A549 (cell line): ENCODE data around the gene PILRB. TPM values are rescaled to one million over a fixed set of nuclear protein-coding genes. Genes with fewer than 3 reads are reported as not detected.

Source experiments
- ATAC-seq, 2 experiments: fragments of 200-7000 bp in 1 of 2; fragments of >200 bp in 1 of 2; cut with Nextera tagmentation in 1 of 2; cut with Tn5 transposase in 1 of 2; 3 replicates each; pipeline versions ENCODE4 v1.8.0 to v1.9.1; 2018 to 2020; ENCODE audit warnings: mild to moderate bottlenecking in 1 of 2, moderate library complexity in 1 of 2
- CTCF ChIA-PET: fragments of 300-600 bp; sonication (Branson Sonifier 250); formaldehyde crosslinking; extraction: SDS; loops from one replicate; lab custom pipeline; 2021; ENCODE audit warnings: antibody characterized with exemption, inconsistent platforms; lab: Yijun Ruan, JAX
- POLR2A ChIA-PET: fragments of 350-600 bp; formaldehyde crosslinking; extraction: SDS; loops from one replicate; lab custom pipeline; 2021; ENCODE audit warnings: antibody characterized with exemption, inconsistent platforms; lab: Yijun Ruan, JAX
- DNase-seq, 2 experiments: peaks; one replicate each; pipeline versions ENCODE4 v3.0.0 to v3.0.0-alpha.2; 2011 to 2016; ENCODE audit warnings: low read depth in 1 of 2, low spot score in 1 of 2
- FAIRE-seq: peaks from 2 replicates; lab custom pipeline; 2011; peaks lifted over from hg19 to GRCh38; lab: Jason Lieb, UNC
- H3K27ac ChIP-seq, 2 experiments: fragments of >200 bp; sonication (Bioruptor Twin); formaldehyde crosslinking; 3 replicates each; pipeline ENCODE4 v1.5.1; 2016 to 2017
- H3K4me1 ChIP-seq: fragments of >200 bp; sonication (Bioruptor Twin); formaldehyde crosslinking; 3 replicates; pipeline ENCODE4 v1.6.1; 2016
- H3K4me2 ChIP-seq: fragments of >200 bp; sonication (Bioruptor Twin); formaldehyde crosslinking; 3 replicates; pipeline ENCODE4 v1.6.1; 2016
- H3K4me3 ChIP-seq: fragments of >200 bp; sonication (Bioruptor Twin); formaldehyde crosslinking; 3 replicates; pipeline ENCODE4 v1.5.1; 2016
- H3K9me3 ChIP-seq: fragments of >200 bp; sonication (Bioruptor Twin); formaldehyde crosslinking; 3 replicates; pipeline ENCODE4 v1.6.1; 2016
- CBX2 ChIP-seq: fragments of 200-600 bp; sonication (generic); IDR thresholded peaks from 2 replicates; pipeline ENCODE4 v1.6.1; 2016; ENCODE audit warnings: low read depth, mild to moderate bottlenecking, borderline replicate concordance
- CEBPB ChIP-seq, 2 experiments: fragments of >200 bp in 1 of 2; sonication (Bioruptor Twin) in 1 of 2; formaldehyde crosslinking in 1 of 2; IDR thresholded peaks; 2 replicates each; pipeline ENCODE4 v1.6.1; 2012 to 2016
- CHD4 ChIP-seq: fragments of 200-600 bp; sonication (generic); IDR thresholded peaks from 2 replicates; pipeline ENCODE4 v1.6.1; 2016; ENCODE audit warnings: antibody characterized with exemption, mild to moderate bottlenecking, borderline replicate concordance
- EHF ChIP-seq: fragments of 250-450 bp; sonication (Bioruptor Pico); IDR thresholded peaks from 2 replicates; pipeline ENCODE4 v1.5.0; 2020; ENCODE audit warnings: mild to moderate bottlenecking
- EP300 ChIP-seq, 2 experiments: fragments of >200 bp; sonication (Bioruptor Twin); formaldehyde crosslinking; IDR thresholded peaks; 2 replicates in 1 of 2; 3 replicates in 1 of 2; pipeline ENCODE4 v1.6.1; 2016 to 2017
- FOSB ChIP-seq: fragments of 250-450 bp; sonication (Bioruptor Pico); IDR thresholded peaks from 2 replicates; pipeline ENCODE4 v1.5.0; 2020; ENCODE audit warnings: mild to moderate bottlenecking, moderate library complexity
- FOSL2 ChIP-seq, 2 experiments: fragments of 450-650 bp in 1 of 2; fragments of >200 bp in 1 of 2; sonication (Bioruptor Twin) in 1 of 2; formaldehyde crosslinking; IDR thresholded peaks; 2 replicates each; pipeline versions ENCODE4 v1.5.0 to v1.6.1; 2016 to 2020; ENCODE audit warnings: mild to moderate bottlenecking in 1 of 2, moderate library complexity in 1 of 2
- FOXS1 ChIP-seq: fragments of 250-450 bp; sonication (Bioruptor Pico); IDR thresholded peaks from 2 replicates; pipeline ENCODE4 v1.5.0; 2020; ENCODE audit warnings: mild to moderate bottlenecking, moderate library complexity
- HOXA7 ChIP-seq: fragments of 250-450 bp; sonication (Bioruptor Pico); IDR thresholded peaks from 2 replicates; pipeline ENCODE4 v1.5.0; 2020; ENCODE audit warnings: mild to moderate bottlenecking, moderate library complexity
- JUNB ChIP-seq: fragments of >200 bp; sonication (Bioruptor Twin); formaldehyde crosslinking; IDR thresholded peaks from 2 replicates; pipeline ENCODE4 v1.6.1; 2016
- KDM5A ChIP-seq: fragments of 200-600 bp; sonication (generic); IDR thresholded peaks from 2 replicates; pipeline ENCODE4 v1.6.1; 2016; ENCODE audit warnings: antibody characterized with exemption, mild to moderate bottlenecking
- MYC ChIP-seq: IDR thresholded peaks from 2 replicates; pipeline ENCODE4 v1.6.1; 2012; ENCODE audit warnings: mild to moderate bottlenecking, inconsistent platforms, low read length, improper control_type of control experiment, borderline replicate concordance
- NFE2L2 ChIP-seq: fragments of 150-350 bp; conservative IDR thresholded peaks from 2 replicates; pipeline ENCODE4 v1.6.1; 2014; ENCODE audit warnings: low read length
- NPAS2 ChIP-seq: fragments of 250-450 bp; sonication (Bioruptor Pico); IDR thresholded peaks from 2 replicates; pipeline ENCODE4 v1.8.0; 2022; ENCODE audit warnings: mild to moderate bottlenecking, moderate library complexity, borderline replicate concordance
- NR3C1 ChIP-seq: fragments of >200 bp; sonication (Bioruptor Twin); formaldehyde crosslinking; IDR thresholded peaks from 3 replicates; pipeline ENCODE4 v1.6.1; 2017
- PHF8 ChIP-seq: fragments of 200-600 bp; sonication (generic); IDR thresholded peaks from 2 replicates; pipeline ENCODE4 v1.6.1; 2016; ENCODE audit warnings: low read depth, mild to moderate bottlenecking, antibody characterized with exemption, moderate library complexity, borderline replicate concordance
- RFX5 ChIP-seq: fragments of 450-650 bp; IDR thresholded peaks from 2 replicates; pipeline ENCODE4 v1.7.1; 2014; ENCODE audit warnings: antibody characterized with exemption, mild to moderate bottlenecking, moderate library complexity
- RNF2 ChIP-seq: fragments of 200-600 bp; sonication (generic); IDR thresholded peaks from 2 replicates; pipeline ENCODE4 v1.6.1; 2016; ENCODE audit warnings: low read depth, mild to moderate bottlenecking, antibody characterized with exemption, moderate library complexity, borderline replicate concordance
- TP53 ChIP-seq: fragments of 250-450 bp; sonication (Bioruptor Pico); IDR thresholded peaks from 2 replicates; pipeline ENCODE4 v1.5.0; 2021; ENCODE audit warnings: mild to moderate bottlenecking, moderate library complexity
- ZC3H11A ChIP-seq: fragments of 450-650 bp; IDR thresholded peaks from 2 replicates; pipeline ENCODE4 v1.6.1; 2014; ENCODE audit warnings: antibody characterized with exemption, mild to moderate bottlenecking
- ZFP36 ChIP-seq: fragments of 450-650 bp; IDR thresholded peaks from 2 replicates; pipeline ENCODE4 v1.6.1; 2014; ENCODE audit warnings: borderline replicate concordance; ENCODE audit not compliant: partially characterized antibody
- WGBS: methylation state at CpG from one replicate; pipeline ENCODE4 v1.1.6; 2017; ENCODE audit errors: missing lambda C conversion rate; 5-methylcytosine and 5-hydroxymethylcytosine counted together
- polyA plus RNA-seq, 4 experiments: library from polyadenylated mRNA; depleted of rRNA in 3 of 4; stranded (reverse); fragments of >200 nt; fragmentation: RNase III in 1 of 4; extraction: RNeasy Plus Mini Kit Qiagen cat#74134 plus additional on column Dnase treatment in 1 of 4; gene quantifications; 2 replicates in 3 of 4; 3 replicates in 1 of 4; pipeline ENCODE4 v1.2.3, GENCODE V29; 2011 to 2017
- TF ChIP-seq, protein P1 (sequence below): IDR thresholded peaks from 2 replicates; pipeline ENCODE4 v1.6.1; 2012
- TF ChIP-seq, protein P2 (sequence below): IDR thresholded peaks from 2 replicates; pipeline ENCODE4 v1.6.1; 2012; ENCODE audit warnings: low read depth, borderline replicate concordance
- TF ChIP-seq, protein P3 (sequence below): fragments of >200 bp; sonication (Bioruptor Twin); formaldehyde crosslinking; IDR thresholded peaks from 3 replicates; pipeline ENCODE4 v1.5.1; 2016
- TF ChIP-seq, protein P4 (sequence below): IDR thresholded peaks from 2 replicates; pipeline ENCODE4 v1.6.1; 2012
- TF ChIP-seq, protein P5 (sequence below): fragments of 200-600 bp; sonication (generic); IDR thresholded peaks from 2 replicates; pipeline ENCODE4 v1.6.1; 2016; ENCODE audit warnings: antibody characterized with exemption, mild to moderate bottlenecking, moderate library complexity

PILRB gene
- polyA plus RNA-seq, 2 of the 4 experiments (the other 2 are of a cell fraction) = 24.9 to 47.8 TPM

DNA sequence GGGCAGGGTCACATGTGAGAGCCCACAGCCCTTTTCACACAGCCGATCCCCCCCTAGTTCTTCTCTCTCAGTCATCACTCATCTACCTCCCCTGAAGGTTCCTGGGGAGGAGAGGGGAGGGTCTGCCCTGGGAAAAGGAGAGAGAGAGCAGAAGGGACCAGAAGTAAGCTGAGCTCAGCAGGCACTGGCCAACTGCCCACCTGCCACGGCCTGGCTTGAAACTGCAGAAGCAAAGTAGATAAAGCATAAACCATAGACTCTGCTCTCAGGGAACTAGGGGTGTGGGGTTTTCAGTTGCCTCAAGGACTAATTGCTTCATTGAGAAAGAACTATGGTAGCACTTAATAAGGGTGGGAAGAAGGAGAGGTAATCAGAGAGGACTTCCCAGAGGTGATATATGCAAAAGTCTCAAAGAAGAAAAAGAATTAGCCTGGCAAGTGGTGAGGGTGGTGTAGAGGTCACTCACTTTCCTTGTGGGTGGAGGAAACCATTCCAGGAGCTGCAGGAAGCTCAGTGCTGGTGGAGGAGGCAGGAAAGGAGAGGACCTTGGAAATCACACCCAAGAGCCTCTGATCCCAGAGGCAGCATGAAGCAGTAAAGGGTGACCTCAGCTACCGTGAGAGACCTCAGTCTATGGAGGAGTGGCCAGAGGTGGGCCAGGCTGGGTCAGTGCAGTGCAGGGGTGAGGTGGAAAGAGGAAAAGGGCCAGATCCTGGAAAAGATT is 32.5 kb downstream of the PILRB start:
- H3K4me3 ChIP-seq = no peak overlapping the region
- 56% methylated on average over 3 of the region's 3 CpGs for WGBS
- no peak overlapping the region for H3K27ac ChIP-seq
- CTCF ChIA-PET = interaction anchor here (1.3 to 3.0 kb wide), 2 partner anchors 10 to 17 kb away, joined by 4 to 11 read pairs; no protein-coding TSS in a partner anchor
- 0 out of 6 replicates have a peak, but pooled peaks of 1 of the 2 experiments have one; percentile 23 for ATAC-seq
- TF ChIP-seq HOXA7 (CRISPR knock-in tag) (no peak), FOSL2 (IDR thresholded peaks at IDR 0.05) (no peak), FOSL2 (CRISPR knock-in tag; IDR thresholded peaks at IDR 0.05) (no peak), KDM5A (no peak), RNF2 (no peak)
- TF ChIP-seq, protein P1, sequence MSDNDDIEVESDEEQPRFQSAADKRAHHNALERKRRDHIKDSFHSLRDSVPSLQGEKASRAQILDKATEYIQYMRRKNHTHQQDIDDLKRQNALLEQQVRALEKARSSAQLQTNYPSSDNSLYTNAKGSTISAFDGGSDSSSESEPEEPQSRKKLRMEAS = no peak
- TF ChIP-seq, protein P2, sequence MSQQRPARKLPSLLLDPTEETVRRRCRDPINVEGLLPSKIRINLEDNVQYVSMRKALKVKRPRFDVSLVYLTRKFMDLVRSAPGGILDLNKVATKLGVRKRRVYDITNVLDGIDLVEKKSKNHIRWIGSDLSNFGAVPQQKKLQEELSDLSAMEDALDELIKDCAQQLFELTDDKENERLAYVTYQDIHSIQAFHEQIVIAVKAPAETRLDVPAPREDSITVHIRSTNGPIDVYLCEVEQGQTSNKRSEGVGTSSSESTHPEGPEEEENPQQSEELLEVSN = no peak
- DNase-seq = no peak
- FAIRE-seq = no peak
- no peak overlapping the region for H3K4me2 ChIP-seq
- POLR2A ChIA-PET = no interaction called here
- no peaks in the 10 kb centered on the region for H3K9me3 ChIP-seq
- H3K4me1 ChIP-seq = no peaks in the 10 kb centered on the region

DNA sequence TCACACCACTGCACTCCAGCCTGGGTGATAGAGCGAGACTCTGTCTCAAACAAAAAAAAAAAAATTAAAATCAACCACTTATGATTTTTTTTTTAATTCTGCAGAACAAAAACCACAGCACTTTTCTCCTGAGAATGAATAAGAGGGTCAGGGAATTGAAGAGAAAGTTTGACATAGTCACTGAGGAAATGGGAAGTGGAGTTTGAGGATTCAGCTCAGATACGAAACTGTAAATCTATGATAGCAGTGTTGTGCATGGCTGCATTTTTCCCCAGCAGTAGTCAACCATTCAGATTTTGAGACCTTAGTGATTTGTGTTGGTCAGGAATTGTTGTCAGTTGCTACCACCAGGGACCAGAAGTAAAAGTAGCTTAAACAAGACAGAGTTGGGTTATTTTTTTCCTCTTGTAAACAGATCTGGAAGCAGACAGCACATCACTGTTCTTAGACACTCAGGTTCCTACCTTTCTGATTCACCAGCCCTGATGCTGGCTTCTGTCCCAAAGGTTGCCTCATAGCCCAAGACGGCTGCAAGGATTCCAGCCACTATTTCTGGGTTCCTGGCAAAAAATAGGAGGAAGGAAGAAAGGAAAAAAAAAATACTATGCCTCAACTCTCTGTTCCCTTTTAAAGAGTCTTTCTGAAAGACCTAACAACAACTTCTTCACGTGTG is 35.5 kb downstream of the PILRB start:
- 56% methylated on average over 4 of the region's 4 CpGs for WGBS
- H3K4me1 ChIP-seq = no peaks in the 10 kb centered on the region
- DNase-seq = no peak
- no peak for FAIRE-seq
- H3K4me2 ChIP-seq = no peak overlapping the region
- TF ChIP-seq EP300 (IDR thresholded peaks at IDR 0.05) (no peak), FOSB (CRISPR knock-in tag) (no peak), CEBPB (IDR thresholded peaks at IDR 0.05) (no peak), CBX2 (no peak), ZFP36 (no peak), FOXS1 (no peak), RFX5 (no peak), ZC3H11A (no peak), EHF (CRISPR knock-in tag) (no peak), NFE2L2 (no peak), NR3C1 (no peak), JUNB (no peak), CHD4 (no peak), NPAS2 (CRISPR knock-in tag) (no peak), MYC (no peak), PHF8 (no peak), TP53 (CRISPR knock-in tag) (no peak)
- TF ChIP-seq, protein P3, sequence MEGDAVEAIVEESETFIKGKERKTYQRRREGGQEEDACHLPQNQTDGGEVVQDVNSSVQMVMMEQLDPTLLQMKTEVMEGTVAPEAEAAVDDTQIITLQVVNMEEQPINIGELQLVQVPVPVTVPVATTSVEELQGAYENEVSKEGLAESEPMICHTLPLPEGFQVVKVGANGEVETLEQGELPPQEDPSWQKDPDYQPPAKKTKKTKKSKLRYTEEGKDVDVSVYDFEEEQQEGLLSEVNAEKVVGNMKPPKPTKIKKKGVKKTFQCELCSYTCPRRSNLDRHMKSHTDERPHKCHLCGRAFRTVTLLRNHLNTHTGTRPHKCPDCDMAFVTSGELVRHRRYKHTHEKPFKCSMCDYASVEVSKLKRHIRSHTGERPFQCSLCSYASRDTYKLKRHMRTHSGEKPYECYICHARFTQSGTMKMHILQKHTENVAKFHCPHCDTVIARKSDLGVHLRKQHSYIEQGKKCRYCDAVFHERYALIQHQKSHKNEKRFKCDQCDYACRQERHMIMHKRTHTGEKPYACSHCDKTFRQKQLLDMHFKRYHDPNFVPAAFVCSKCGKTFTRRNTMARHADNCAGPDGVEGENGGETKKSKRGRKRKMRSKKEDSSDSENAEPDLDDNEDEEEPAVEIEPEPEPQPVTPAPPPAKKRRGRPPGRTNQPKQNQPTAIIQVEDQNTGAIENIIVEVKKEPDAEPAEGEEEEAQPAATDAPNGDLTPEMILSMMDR = no peak
- TF ChIP-seq, protein P4, sequence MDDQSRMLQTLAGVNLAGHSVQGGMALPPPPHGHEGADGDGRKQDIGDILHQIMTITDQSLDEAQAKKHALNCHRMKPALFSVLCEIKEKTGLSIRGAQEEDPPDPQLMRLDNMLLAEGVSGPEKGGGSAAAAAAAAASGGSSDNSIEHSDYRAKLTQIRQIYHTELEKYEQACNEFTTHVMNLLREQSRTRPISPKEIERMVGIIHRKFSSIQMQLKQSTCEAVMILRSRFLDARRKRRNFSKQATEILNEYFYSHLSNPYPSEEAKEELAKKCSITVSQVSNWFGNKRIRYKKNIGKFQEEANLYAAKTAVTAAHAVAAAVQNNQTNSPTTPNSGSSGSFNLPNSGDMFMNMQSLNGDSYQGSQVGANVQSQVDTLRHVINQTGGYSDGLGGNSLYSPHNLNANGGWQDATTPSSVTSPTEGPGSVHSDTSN = no peak
- TF ChIP-seq, protein P5, sequence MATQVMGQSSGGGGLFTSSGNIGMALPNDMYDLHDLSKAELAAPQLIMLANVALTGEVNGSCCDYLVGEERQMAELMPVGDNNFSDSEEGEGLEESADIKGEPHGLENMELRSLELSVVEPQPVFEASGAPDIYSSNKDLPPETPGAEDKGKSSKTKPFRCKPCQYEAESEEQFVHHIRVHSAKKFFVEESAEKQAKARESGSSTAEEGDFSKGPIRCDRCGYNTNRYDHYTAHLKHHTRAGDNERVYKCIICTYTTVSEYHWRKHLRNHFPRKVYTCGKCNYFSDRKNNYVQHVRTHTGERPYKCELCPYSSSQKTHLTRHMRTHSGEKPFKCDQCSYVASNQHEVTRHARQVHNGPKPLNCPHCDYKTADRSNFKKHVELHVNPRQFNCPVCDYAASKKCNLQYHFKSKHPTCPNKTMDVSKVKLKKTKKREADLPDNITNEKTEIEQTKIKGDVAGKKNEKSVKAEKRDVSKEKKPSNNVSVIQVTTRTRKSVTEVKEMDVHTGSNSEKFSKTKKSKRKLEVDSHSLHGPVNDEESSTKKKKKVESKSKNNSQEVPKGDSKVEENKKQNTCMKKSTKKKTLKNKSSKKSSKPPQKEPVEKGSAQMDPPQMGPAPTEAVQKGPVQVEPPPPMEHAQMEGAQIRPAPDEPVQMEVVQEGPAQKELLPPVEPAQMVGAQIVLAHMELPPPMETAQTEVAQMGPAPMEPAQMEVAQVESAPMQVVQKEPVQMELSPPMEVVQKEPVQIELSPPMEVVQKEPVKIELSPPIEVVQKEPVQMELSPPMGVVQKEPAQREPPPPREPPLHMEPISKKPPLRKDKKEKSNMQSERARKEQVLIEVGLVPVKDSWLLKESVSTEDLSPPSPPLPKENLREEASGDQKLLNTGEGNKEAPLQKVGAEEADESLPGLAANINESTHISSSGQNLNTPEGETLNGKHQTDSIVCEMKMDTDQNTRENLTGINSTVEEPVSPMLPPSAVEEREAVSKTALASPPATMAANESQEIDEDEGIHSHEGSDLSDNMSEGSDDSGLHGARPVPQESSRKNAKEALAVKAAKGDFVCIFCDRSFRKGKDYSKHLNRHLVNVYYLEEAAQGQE = no peak
- TF ChIP-seq, all 56 proteins: peak for 0
- ChIA-PET POLR2A (interaction anchor here (1.3 kb wide), 1 partner anchor 35 kb away, joined by 7 read pairs; the partner anchor contains the start of gene ZCWPW1), CTCF (interaction anchor here (0.6 to 2.2 kb wide), 5 partner anchors 11 to 114 kb away, joined by 3 to 10 read pairs (median 3); no protein-coding TSS in a partner anchor)
- no peak overlapping the region for H3K4me3 ChIP-seq
- no peak for ATAC-seq
- H3K27ac ChIP-seq = no peak overlapping the region
- H3K9me3 ChIP-seq = no peaks in the 10 kb centered on the region
